Spleen (tissue), 11 donors: ENCODE data around the gene MYLK. TPM values are rescaled to one million over a fixed set of nuclear protein-coding genes. Genes with fewer than 3 reads are reported as not detected.
"Not testable (repeated sequence)": the region's sequence is repeated elsewhere in the genome, so short reads cannot be mapped to it uniquely, and the experiment has no call there.

ENCODE experiments used
- DNase-seq: peaks from one replicate; pipeline ENCODE4 v3.0.0-alpha.2; 2020
- H3K27ac ChIP-seq, 8 donors: fragments of 200-600 bp; sonication (generic) in 7 of 8; 1 replicate in 4 of 8; 2 replicates in 4 of 8; pipeline versions ENCODE4 v1.5.0 to v1.8.0; 2016 to 2021; ENCODE audit warnings: inconsistent platforms in 4 of 8, mild to moderate bottlenecking in 4 of 8, moderate library complexity in 1 of 8
- H3K27me3 ChIP-seq, 7 donors: fragments of 200-600 bp; sonication (generic) in 6 of 7; replicated peaks in 1 of 7; 1 replicate in 4 of 7; 2 replicates in 3 of 7; pipeline versions ENCODE4 v1.5.0 to v1.8.0; 2016 to 2021; ENCODE audit warnings: inconsistent platforms in 3 of 7, mild to moderate bottlenecking in 1 of 7
- H3K36me3 ChIP-seq, 6 donors: fragments of 200-600 bp; sonication (generic) in 5 of 6; 1 replicate in 4 of 6; 2 replicates in 2 of 6; pipeline versions ENCODE4 v1.5.0 to v1.8.0; 2016 to 2021; ENCODE audit warnings: inconsistent platforms in 2 of 6
- H3K4me1 ChIP-seq, 6 donors: fragments of 200-600 bp; sonication (generic) in 5 of 6; 1 replicate in 3 of 6; 2 replicates in 3 of 6; pipeline versions ENCODE4 v1.5.0 to v1.8.0; 2016 to 2021; ENCODE audit warnings: inconsistent platforms in 3 of 6
- H3K4me3 ChIP-seq, 8 donors: fragments of 200-600 bp; sonication (generic) in 7 of 8; 1 replicate in 4 of 8; 2 replicates in 4 of 8; pipeline versions ENCODE4 v1.5.0 to v1.8.0; 2016 to 2021; ENCODE audit warnings: inconsistent platforms in 4 of 8, mild to moderate bottlenecking in 4 of 8, moderate library complexity in 2 of 8
- H3K9me3 ChIP-seq, 8 donors: fragments of 200-600 bp; sonication (generic) in 7 of 8; 1 replicate in 4 of 8; 2 replicates in 4 of 8; pipeline versions ENCODE4 v1.5.0 to v1.8.0; 2016 to 2021; ENCODE audit warnings: inconsistent platforms in 4 of 8
- CTCF ChIP-seq, 11 experiments: fragments of 200-600 bp in 7 of 11; fragments of 450-650 bp in 4 of 11; sonication (generic) in 4 of 11; IDR thresholded peaks in 8 of 11; conservative IDR thresholded peaks in 3 of 11; 1 replicate in 7 of 11; 2 replicates in 4 of 11; pipeline versions ENCODE4 v1.4.0 to v1.8.0; 2016 to 2021; ENCODE audit warnings: antibody characterized with exemption in 11 of 11, inconsistent platforms in 4 of 11, mild to moderate bottlenecking in 1 of 11
- POLR2A ChIP-seq, 3 donors: fragments of 450-650 bp; IDR thresholded peaks; one replicate each; pipeline ENCODE4 v1.5.1; 2017; ENCODE audit warnings: antibody characterized with exemption in 3 of 3, mild to moderate bottlenecking in 1 of 3
- POLR2AphosphoS5 ChIP-seq, 3 donors: sonication (generic); formaldehyde crosslinking; IDR thresholded peaks; one replicate each; pipeline ENCODE4 v1.5.1; 2017; ENCODE audit warnings: antibody characterized with exemption in 3 of 3
- WGBS, 5 donors: extraction: QIAGEN DNeasy Blood & Tissue Kit in 3 of 5; methylation state at CpG; one replicate each; pipeline versions ENCODE4 v1.1.5 to v1.1.7; 2013 to 2018; 5-methylcytosine and 5-hydroxymethylcytosine counted together
- intact Hi-C: fragments of 100-400 bp; cut with DNase I; formaldehyde crosslinking; loops from one replicate; pipeline ENCODE4 v1.15.0; 2023; ENCODE audit warnings: low total_unique reads
- polyA plus RNA-seq, 3 donors: library from polyadenylated mRNA; stranded (reverse); fragments of 200-250 nt; gene quantifications; one replicate each; pipeline ENCODE4 v1.2.1, GENCODE V29; 2013
- total RNA-seq, 7 donors: library from RNA; depleted of rRNA in 3 of 7; stranded (reverse); fragments of >200 nt in 3 of 7; fragmentation: NEBNext Ultra II Directional in 4 of 7; extraction: Animal tissue kit (Norgen Biotek cat#: 25700) in 4 of 7; gene quantifications; one replicate each; pipeline versions ENCODE4 v1.1.0 to v1.2.1, GENCODE V29; 2016 to 2021
- donor health status: healthy with polysubstance abuse.
- donor health status: DM: no; HTN: no; CAD: no; lungs with moderate emphysema.
- donor health status: DM: no; HTN: no; CAD: no.
- donor health status: Bipolar disorder and iron deficiency.
- donor health status: healthy.
- donor health status: DM: no; HTN: no; CAD: no.
- donor health status: DM: yes; HTN: yes; CAD: no.

Gene MYLK
- total and polyA plus RNA-seq, 10 donors: 11.1 to 343 (median 154) TPM

- peaks cover 0 to 58% (median 4%) of the 10 kb centered on the region in 6 donors for H3K36me3 ChIP-seq
- H3K4me3 ChIP-seq: no peak overlapping the region
- peaks cover 0 to 15% (median 10%) of the 10 kb centered on the region in 6 donors for H3K4me1 ChIP-seq
- no peaks in the 10 kb centered on the region for H3K27me3 ChIP-seq
- H3K9me3 ChIP-seq: no peaks in the 10 kb centered on the region
- intact Hi-C loops: no loop called here
- no peak for DNase-seq
- TF ChIP-seq CTCF (IDR thresholded peaks at IDR 0.05 in 8 of 11, conservative IDR thresholded peaks at IDR 0.05 in 3 of 11) (no peak), POLR2A (IDR thresholded peaks at IDR 0.05) (no peak), POLR2AphosphoS5 (IDR thresholded peaks at IDR 0.05) (no peak)
- H3K27ac ChIP-seq: no peak overlapping the region
- 87 to 98% (median 94%) methylated on average over 2 of the region's 2 CpGs for WGBS, 5 donors
Measured at GRCh38 chr3:123613543-123613942, 270.6 kb downstream of the MYLK start.

- H3K27ac ChIP-seq, H3K4me1 ChIP-seq, DNase-seq, H3K9me3 ChIP-seq, intact Hi-C loops, H3K4me3 ChIP-seq, H3K27me3 ChIP-seq: not testable (repeated sequence)
- WGBS, 5 donors: 92 to 99% (median 96%) methylated on average over 7 of the region's 7 CpGs
- peaks cover 0 to 48% (median 4%) of the 10 kb centered on the region in 6 donors for H3K36me3 ChIP-seq
Measured at GRCh38 chr3:123611674-123612073, 272.5 kb downstream of the MYLK start.

- H3K36me3 ChIP-seq: peaks cover 0 to 48% (median 4%) of the 10 kb centered on the region in 6 donors
- TF ChIP-seq POLR2A (IDR thresholded peaks at IDR 0.05) (no peak), POLR2AphosphoS5 (IDR thresholded peaks at IDR 0.05) (no peak), CTCF (IDR thresholded peaks at IDR 0.05 in 8 of 11, conservative IDR thresholded peaks at IDR 0.05 in 3 of 11) (no peak)
- H3K9me3 ChIP-seq: no peaks in the 10 kb centered on the region
- H3K27ac ChIP-seq: no peak overlapping the region
- no peak for DNase-seq
- no peaks in the 10 kb centered on the region for H3K27me3 ChIP-seq
- intact Hi-C loops: no loop called here
- no peak overlapping the region for H3K4me3 ChIP-seq
- H3K4me1 ChIP-seq: peaks cover 0 to 6% (median 0%) of the 10 kb centered on the region in 6 donors
Measured at GRCh38 chr3:123611082-123611481, 273.1 kb downstream of the MYLK start.

GRCh38 chr3:123610331-123610730 is 273.8 kb downstream of the MYLK start:
- H3K4me1 ChIP-seq: peaks cover 0 to 6% (median 0%) of the 10 kb centered on the region in 6 donors
- TF ChIP-seq CTCF (IDR thresholded peaks at IDR 0.05 in 8 of 11, conservative IDR thresholded peaks at IDR 0.05 in 3 of 11): no peak
- TF ChIP-seq POLR2A (IDR thresholded peaks at IDR 0.05): no peak
- TF ChIP-seq POLR2AphosphoS5 (IDR thresholded peaks at IDR 0.05): no peak

GRCh38 chr3:123609063-123609462 is 275.1 kb downstream of the MYLK start:
- intact Hi-C loops: no loop called here
- H3K27me3 ChIP-seq: no peaks in the 10 kb centered on the region
- H3K27ac ChIP-seq: no peak overlapping the region
- 60 to 94% (median 90%) methylated on average over 5 of the region's 5 CpGs for WGBS, 5 donors
- H3K4me3 ChIP-seq: no peak overlapping the region
- H3K36me3 ChIP-seq: peaks cover 0 to 32% (median 4%) of the 10 kb centered on the region in 6 donors
- peaks cover 0 to 6% (median 0%) of the 10 kb centered on the region in 6 donors for H3K4me1 ChIP-seq
- DNase-seq: no peak
- no peaks in the 10 kb centered on the region for H3K9me3 ChIP-seq
- TF ChIP-seq CTCF (IDR thresholded peaks at IDR 0.05 in 8 of 11, conservative IDR thresholded peaks at IDR 0.05 in 3 of 11) (no peak), POLR2A (IDR thresholded peaks at IDR 0.05) (no peak), POLR2AphosphoS5 (IDR thresholded peaks at IDR 0.05) (no peak)

More at GRCh38 chr3:123610331-123610730, 273.8 kb downstream of the MYLK start:
- intact Hi-C loops: no loop called here
- Histone ChIP-seq H3K36me3 (peaks cover 0 to 44% (median 4%) of the 10 kb centered on the region in 6 donors), H3K27ac (no peak overlapping the region), H3K27me3 (no peaks in the 10 kb centered on the region), H3K9me3 (no peaks in the 10 kb centered on the region), H3K4me3 (no peak overlapping the region)
- DNase-seq: no peak
- WGBS, 5 donors: 38 to 75% (median 60%) methylated on average over 3 of the region's 3 CpGs
